ENCODE results near the gene LRP11. TPM values are rescaled to one million over a fixed set of nuclear protein-coding genes. Genes with fewer than 3 reads are reported as not detected.
A peak's percentile ranks its signal among the peaks of the same experiment; 100 is the strongest.
"Not testable (repeated sequence)": the region's sequence is repeated elsewhere in the genome, so short reads cannot be mapped to it uniquely, and the experiment has no call there.

LRP11 gene
- total and polyA plus RNA-seq, 9 donors: 16.0 to 29.5 (median 23.1) TPM

DNA sequence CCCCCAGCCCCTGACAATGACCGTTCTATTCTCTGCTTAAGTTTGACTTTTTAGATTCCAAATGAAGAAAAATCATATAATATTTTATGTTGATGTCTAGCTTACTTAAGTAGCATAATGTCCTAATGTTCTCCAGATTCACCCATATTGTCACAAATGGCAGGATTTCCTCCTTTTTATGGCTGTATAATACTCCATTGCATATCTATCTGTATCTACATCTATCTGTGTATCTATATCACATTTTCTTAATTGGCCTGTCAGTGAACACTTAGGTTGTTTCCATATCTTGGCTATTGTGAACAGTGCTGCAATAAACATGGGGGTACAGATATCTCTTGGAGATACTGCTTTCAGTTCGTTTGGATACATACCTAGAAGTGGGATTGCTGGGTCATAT is 7.0 kb upstream of the LRP11 start:
- Histone ChIP-seq H3K4me3 (ENCODE audit: low read length) (no peak overlapping the region), H3K4me1 (ENCODE audit: control insufficient read depth, insufficient read depth, low read length) (no peaks in the 10 kb centered on the region), H3K9me3 (replicated peaks; ENCODE audit: control insufficient read depth, low read depth, low read length) (peaks cover 2% of the 10 kb centered on the region), H3K36me3 (ENCODE audit: control insufficient read depth, insufficient read depth, low read length) (no peaks in the 10 kb centered on the region), H3K27ac (ENCODE audit: low read length) (no peak overlapping the region), H3K27me3 (ENCODE audit: control insufficient read depth, insufficient read depth, low read length) (no peaks in the 10 kb centered on the region)
- WGBS (ENCODE audit: insufficient coverage): no CpG with 5 or more reads among the region's 2 CpGs
- no peak for DNase-seq

DNA sequence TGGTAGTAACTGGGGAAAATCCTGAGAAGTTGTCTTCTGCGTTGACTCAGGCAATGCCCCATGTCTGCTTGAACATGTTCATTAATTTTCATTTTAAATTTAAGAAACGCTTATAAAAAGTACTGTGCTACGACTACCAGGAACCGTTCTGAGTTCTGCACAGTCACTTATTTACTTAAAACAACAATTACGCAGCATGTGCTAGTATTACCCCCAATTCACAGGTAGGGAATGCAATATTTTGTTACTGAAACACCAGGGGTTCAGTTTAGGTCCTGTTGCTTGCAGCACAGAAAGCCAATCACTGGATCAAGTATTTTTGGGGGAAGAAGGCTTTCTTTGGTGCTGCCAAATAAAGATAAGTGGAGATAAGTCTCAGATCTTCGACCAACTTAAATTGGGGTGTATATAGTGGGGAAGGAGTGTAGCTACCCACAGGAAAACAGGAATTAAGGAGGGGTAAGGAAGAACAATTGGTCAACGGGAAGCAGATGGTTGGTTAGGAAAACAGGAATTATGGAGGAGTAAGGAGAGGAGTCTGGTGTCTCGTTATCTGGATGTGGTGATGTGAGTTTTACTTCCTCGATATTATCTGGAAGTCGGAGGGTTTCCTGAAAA is 5.2 kb upstream of the LRP11 start:
- no peaks in the 10 kb centered on the region for H3K27me3 ChIP-seq (ENCODE audit: control insufficient read depth, insufficient read depth, low read length)
- no peak for DNase-seq
- no peaks in the 10 kb centered on the region for H3K36me3 ChIP-seq (ENCODE audit: control insufficient read depth, insufficient read depth, low read length)
- no peak overlapping the region for H3K27ac ChIP-seq (ENCODE audit: low read length)
- H3K4me1 ChIP-seq (ENCODE audit: control insufficient read depth, insufficient read depth, low read length): peaks cover 5% of the 10 kb centered on the region
- 49% methylated on average over 3 of the region's 10 CpGs for WGBS (ENCODE audit: insufficient coverage)
- H3K9me3 ChIP-seq (replicated peaks; ENCODE audit: control insufficient read depth, low read depth, low read length): peaks cover 2% of the 10 kb centered on the region
- no peak overlapping the region for H3K4me3 ChIP-seq (ENCODE audit: low read length)

GRCh38 chr6:149867876-149868640 is 3.9 kb upstream of the LRP11 start:
- no peak overlapping the region for H3K4me3 ChIP-seq (ENCODE audit: low read length)
- WGBS (ENCODE audit: insufficient coverage): 67% methylated on average over 1 of the region's 4 CpGs
- H3K27me3 ChIP-seq (ENCODE audit: control insufficient read depth, insufficient read depth, low read length): no peaks in the 10 kb centered on the region
- H3K27ac ChIP-seq (ENCODE audit: low read length): no peak overlapping the region
- no peaks in the 10 kb centered on the region for H3K9me3 ChIP-seq (replicated peaks; ENCODE audit: control insufficient read depth, low read depth, low read length)
- DNase-seq: no peak
- no peaks in the 10 kb centered on the region for H3K36me3 ChIP-seq (ENCODE audit: control insufficient read depth, insufficient read depth, low read length)
- H3K4me1 ChIP-seq (ENCODE audit: control insufficient read depth, insufficient read depth, low read length): peaks cover 7% of the 10 kb centered on the region

- Histone ChIP-seq H3K27me3 (ENCODE audit: control insufficient read depth, insufficient read depth, low read length) (peaks cover 2% of the 10 kb centered on the region), H3K36me3 (ENCODE audit: control insufficient read depth, insufficient read depth, low read length) (no peaks in the 10 kb centered on the region), H3K27ac (ENCODE audit: low read length) (peak overlapping the region; percentile 89), H3K4me3 (ENCODE audit: low read length) (peak overlapping the region; percentile 64), H3K4me1 (ENCODE audit: control insufficient read depth, insufficient read depth, low read length) (peaks cover 28% of the 10 kb centered on the region), H3K9me3 (replicated peaks; ENCODE audit: control insufficient read depth, low read depth, low read length) (no peaks in the 10 kb centered on the region)
- WGBS (ENCODE audit: insufficient coverage): 17% methylated on average over 9 of the region's 23 CpGs
- DNase-seq: peak; percentile 85
Measured at GRCh38 chr6:149864578-149865535, 698 bp upstream of the LRP11 start.

- WGBS (ENCODE audit: insufficient coverage): under 1% methylated on average over 69 of the region's 69 CpGs
Measured at GRCh38 chr6:149862922-149863697, 1.0 kb downstream of the LRP11 start.

DNA sequence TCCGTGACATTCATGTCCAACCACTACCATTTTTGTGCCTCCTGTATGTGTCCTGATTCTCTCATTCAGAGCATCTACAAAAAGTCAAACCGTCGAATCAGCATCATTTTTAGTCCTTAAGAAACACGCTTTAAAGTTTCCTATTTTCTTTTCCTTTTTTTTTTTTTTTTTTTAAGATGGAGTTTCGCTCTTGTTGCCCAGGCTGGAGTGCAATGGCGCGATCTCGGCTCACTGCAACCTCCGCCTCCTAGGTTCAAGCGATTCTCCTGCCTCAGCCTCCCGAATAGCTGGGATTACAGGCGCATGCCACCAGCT is 1.8 kb downstream of the LRP11 start:
- DNase-seq; H3K27me3 ChIP-seq (ENCODE audit: control insufficient read depth, insufficient read depth, low read length); H3K4me3 ChIP-seq (ENCODE audit: low read length); H3K9me3 ChIP-seq (replicated peaks; ENCODE audit: control insufficient read depth, low read depth, low read length); H3K36me3 ChIP-seq (ENCODE audit: control insufficient read depth, insufficient read depth, low read length): not testable (repeated sequence)
- 86% methylated on average over 1 of the region's 12 CpGs for WGBS (ENCODE audit: insufficient coverage)
- Histone ChIP-seq H3K27ac (ENCODE audit: low read length) (peak overlapping the region; percentile 92), H3K4me1 (ENCODE audit: control insufficient read depth, insufficient read depth, low read length) (peaks cover 28% of the 10 kb centered on the region)

More at GRCh38 chr6:149862922-149863697, 1.0 kb downstream of the LRP11 start:
- Histone ChIP-seq H3K9me3 (replicated peaks; ENCODE audit: control insufficient read depth, low read depth, low read length) (no peaks in the 10 kb centered on the region), H3K4me3 (ENCODE audit: low read length) (peak overlapping the region; percentile 64), H3K36me3 (ENCODE audit: control insufficient read depth, insufficient read depth, low read length) (no peaks in the 10 kb centered on the region), H3K4me1 (ENCODE audit: control insufficient read depth, insufficient read depth, low read length) (peaks cover 28% of the 10 kb centered on the region), H3K27ac (ENCODE audit: low read length) (peak overlapping the region; percentile 92), H3K27me3 (ENCODE audit: control insufficient read depth, insufficient read depth, low read length) (peaks cover 2% of the 10 kb centered on the region)
- peak; percentile 88 for DNase-seq

DNA sequence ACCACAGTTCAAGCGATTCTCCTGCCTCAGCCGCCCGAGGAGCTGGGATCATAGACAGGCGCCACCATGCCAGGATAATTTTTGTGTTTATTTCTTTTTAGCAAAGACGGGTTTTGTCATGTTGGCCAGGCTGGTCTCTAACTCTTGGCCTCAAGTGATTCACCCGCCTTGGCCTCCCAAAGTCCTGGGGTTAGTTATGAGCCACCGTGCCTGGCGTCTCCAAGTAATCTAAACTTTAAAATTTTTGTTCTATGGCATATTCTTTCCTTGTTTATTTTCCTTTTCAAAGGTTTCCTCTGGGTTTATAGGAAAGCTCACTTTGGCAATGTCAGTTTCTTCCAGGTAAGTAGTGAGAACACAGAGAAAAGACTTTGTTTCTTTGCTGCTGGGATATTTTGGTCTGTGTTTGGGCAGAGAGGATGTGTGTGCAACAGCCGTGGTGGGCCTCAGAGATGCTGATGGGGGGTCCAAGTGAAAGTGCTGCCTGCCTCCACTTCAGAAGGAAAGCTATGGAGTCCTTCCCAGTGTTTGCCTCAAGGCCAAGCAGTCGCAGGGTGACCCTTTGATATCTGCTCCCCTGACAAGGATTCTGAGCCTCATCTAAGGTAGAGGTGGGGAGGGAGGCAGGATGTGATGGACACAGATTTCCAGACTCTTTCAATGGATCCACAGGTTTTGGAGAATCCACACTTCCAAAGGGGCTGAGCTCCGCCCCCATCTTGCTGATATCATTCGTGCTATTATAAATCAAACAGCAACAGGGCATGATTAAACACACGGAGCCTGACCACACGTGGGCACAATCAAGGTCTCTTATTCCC is 2.3 kb downstream of the LRP11 start:
- DNase-seq: no peak
- Histone ChIP-seq H3K36me3 (ENCODE audit: control insufficient read depth, insufficient read depth, low read length) (no peaks in the 10 kb centered on the region), H3K4me3 (ENCODE audit: low read length) (no peak overlapping the region), H3K9me3 (replicated peaks; ENCODE audit: control insufficient read depth, low read depth, low read length) (no peaks in the 10 kb centered on the region), H3K27ac (ENCODE audit: low read length) (no peak overlapping the region), H3K27me3 (ENCODE audit: control insufficient read depth, insufficient read depth, low read length) (peaks cover 2% of the 10 kb centered on the region), H3K4me1 (ENCODE audit: control insufficient read depth, insufficient read depth, low read length) (peaks cover 28% of the 10 kb centered on the region)
- WGBS (ENCODE audit: insufficient coverage): 81% methylated on average over 9 of the region's 14 CpGs

- H3K36me3 ChIP-seq (ENCODE audit: control insufficient read depth, insufficient read depth, low read length): no peaks in the 10 kb centered on the region
- no peak overlapping the region for H3K4me3 ChIP-seq (ENCODE audit: low read length)
- no peak overlapping the region for H3K27ac ChIP-seq (ENCODE audit: low read length)
- peaks cover 2% of the 10 kb centered on the region for H3K27me3 ChIP-seq (ENCODE audit: control insufficient read depth, insufficient read depth, low read length)
- DNase-seq: no peak
- peaks cover 28% of the 10 kb centered on the region for H3K4me1 ChIP-seq (ENCODE audit: control insufficient read depth, insufficient read depth, low read length)
- 90% methylated on average over 9 of the region's 14 CpGs for WGBS (ENCODE audit: insufficient coverage)
- H3K9me3 ChIP-seq (replicated peaks; ENCODE audit: control insufficient read depth, low read depth, low read length): no peaks in the 10 kb centered on the region
Measured at GRCh38 chr6:149860834-149861602, 3.1 kb downstream of the LRP11 start.

DNA sequence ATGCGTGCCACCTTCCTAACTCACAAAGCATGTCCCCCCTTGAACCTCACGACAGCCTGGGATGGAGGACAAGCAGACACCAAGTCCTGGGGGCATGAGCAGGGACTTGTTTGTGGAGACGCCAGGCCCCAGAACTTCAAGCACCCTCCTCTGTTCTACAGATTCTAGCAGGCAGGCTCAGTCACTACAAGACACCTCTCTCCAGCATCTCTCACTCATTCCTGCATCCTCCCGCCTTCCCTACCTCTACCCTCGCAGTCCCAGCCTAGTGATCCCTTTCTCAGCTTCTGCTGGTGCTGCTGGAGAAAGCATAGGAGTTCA is 3.7 kb downstream of the LRP11 start:
- peaks cover 28% of the 10 kb centered on the region for H3K4me1 ChIP-seq (ENCODE audit: control insufficient read depth, insufficient read depth, low read length)
- no peaks in the 10 kb centered on the region for H3K36me3 ChIP-seq (ENCODE audit: control insufficient read depth, insufficient read depth, low read length)
- no peak for DNase-seq
- peaks cover 2% of the 10 kb centered on the region for H3K27me3 ChIP-seq (ENCODE audit: control insufficient read depth, insufficient read depth, low read length)
- no peaks in the 10 kb centered on the region for H3K9me3 ChIP-seq (replicated peaks; ENCODE audit: control insufficient read depth, low read depth, low read length)
- no peak overlapping the region for H3K4me3 ChIP-seq (ENCODE audit: low read length)
- 97% methylated on average over 3 of the region's 5 CpGs for WGBS (ENCODE audit: insufficient coverage)
- no peak overlapping the region for H3K27ac ChIP-seq (ENCODE audit: low read length)
